Breast epithelium (tissue), 3 donors: ENCODE results near the gene GADD45GIP1.

Experiments used
- POLR2A ChIP-seq: fragments of 450-650 bp; IDR thresholded peaks from one replicate; pipeline ENCODE4 v1.6.1; 2016; ENCODE audit warnings: antibody characterized with exemption, mild to moderate bottlenecking, moderate library complexity
- POLR2AphosphoS5 ChIP-seq, 3 donors: sonication (generic); formaldehyde crosslinking; IDR thresholded peaks; one replicate each; pipeline ENCODE4 v1.6.1; 2017; ENCODE audit warnings: antibody characterized with exemption in 3 of 3
- TF ChIP-seq, protein P1 (sequence below), 3 donors: fragments of 450-650 bp; IDR thresholded peaks; one replicate each; pipeline ENCODE4 v1.5.1; 2016 to 2017; ENCODE audit warnings: antibody characterized with exemption in 3 of 3, mild to moderate bottlenecking in 3 of 3, moderate library complexity in 3 of 3

DNA sequence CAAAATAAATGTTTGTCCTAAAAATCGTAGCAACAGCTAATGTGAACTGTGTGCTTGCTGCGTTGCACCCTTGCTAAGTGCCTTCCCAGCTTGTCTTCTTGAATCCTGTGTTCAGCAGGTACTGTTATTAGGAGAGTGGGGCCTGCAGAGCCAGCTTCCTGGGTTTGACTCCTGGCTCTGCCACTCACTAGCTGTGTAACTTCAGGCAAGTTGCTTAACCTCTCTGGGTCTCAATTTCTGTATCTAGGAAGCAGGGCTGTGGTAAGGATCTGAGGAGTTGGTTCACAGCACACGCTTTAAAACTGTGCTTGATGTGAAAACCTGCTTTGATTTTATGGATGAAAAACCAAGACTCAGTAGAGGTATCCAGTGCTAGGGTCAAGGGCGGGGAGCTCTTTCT, 48.2 kb upstream of the GADD45GIP1 start:
- no peak for TF ChIP-seq POLR2AphosphoS5 (IDR thresholded peaks at IDR 0.05)
- TF ChIP-seq, protein P1, sequence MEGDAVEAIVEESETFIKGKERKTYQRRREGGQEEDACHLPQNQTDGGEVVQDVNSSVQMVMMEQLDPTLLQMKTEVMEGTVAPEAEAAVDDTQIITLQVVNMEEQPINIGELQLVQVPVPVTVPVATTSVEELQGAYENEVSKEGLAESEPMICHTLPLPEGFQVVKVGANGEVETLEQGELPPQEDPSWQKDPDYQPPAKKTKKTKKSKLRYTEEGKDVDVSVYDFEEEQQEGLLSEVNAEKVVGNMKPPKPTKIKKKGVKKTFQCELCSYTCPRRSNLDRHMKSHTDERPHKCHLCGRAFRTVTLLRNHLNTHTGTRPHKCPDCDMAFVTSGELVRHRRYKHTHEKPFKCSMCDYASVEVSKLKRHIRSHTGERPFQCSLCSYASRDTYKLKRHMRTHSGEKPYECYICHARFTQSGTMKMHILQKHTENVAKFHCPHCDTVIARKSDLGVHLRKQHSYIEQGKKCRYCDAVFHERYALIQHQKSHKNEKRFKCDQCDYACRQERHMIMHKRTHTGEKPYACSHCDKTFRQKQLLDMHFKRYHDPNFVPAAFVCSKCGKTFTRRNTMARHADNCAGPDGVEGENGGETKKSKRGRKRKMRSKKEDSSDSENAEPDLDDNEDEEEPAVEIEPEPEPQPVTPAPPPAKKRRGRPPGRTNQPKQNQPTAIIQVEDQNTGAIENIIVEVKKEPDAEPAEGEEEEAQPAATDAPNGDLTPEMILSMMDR (IDR thresholded peaks at IDR 0.05), result no peak
- no peak for TF ChIP-seq POLR2A
